AG09319 (cell line): ENCODE results near the gene ANXA5.
A peak's percentile ranks its signal among the peaks of the same experiment; 100 is the strongest.
"Not testable (repeated sequence)": the region's sequence is repeated elsewhere in the genome, so short reads cannot be mapped to it uniquely, and the experiment has no call there.

Experiments used
- DNase-seq: peaks from one replicate; pipeline ENCODE4 v3.0.0-alpha.2; 2010; ENCODE audit warnings: low read depth; ENCODE audit errors: extremely low read depth
- CTCF ChIP-seq: IDR thresholded peaks from 2 replicates; pipeline ENCODE4 v1.5.1; 2011; ENCODE audit warnings: low read depth, mild to moderate bottlenecking, inconsistent platforms, low read length, moderate library complexity

ANXA5 gene

GRCh38 chr4:121737846-121738554 lies 41.2 kb upstream of the ANXA5 start:
- DNase-seq, result no peak
- TF ChIP-seq CTCF, result no peak

DNA sequence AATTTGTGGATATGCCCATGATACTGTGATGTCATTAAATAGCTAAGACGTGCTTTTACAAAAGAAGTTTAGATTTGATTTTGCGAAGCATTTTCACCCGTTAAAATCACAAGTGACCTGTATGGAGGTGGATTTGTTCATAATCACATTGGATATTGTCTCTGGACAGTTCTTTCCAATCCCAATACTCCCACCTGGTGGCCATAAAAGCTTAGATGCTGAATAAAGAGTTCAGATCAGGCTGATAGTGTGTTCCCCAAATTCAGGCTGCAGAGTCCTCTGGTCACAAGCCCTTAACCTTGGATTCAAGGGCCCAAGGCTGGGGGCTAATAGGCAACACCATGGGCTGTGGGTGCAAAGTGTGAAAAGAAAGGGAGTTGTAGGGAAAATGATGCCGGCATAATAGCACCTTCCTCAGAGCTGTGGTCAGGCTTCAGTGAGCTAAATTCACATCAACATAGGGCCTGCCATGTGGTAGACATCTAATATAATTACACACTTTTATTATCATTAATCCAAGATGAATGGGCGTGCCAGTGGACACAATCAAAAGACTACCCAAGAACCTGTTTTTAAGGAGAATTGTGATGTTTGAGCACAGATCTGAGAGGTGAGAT lies 40.1 kb upstream of the ANXA5 start:
- DNase-seq, result no peak
- peak; percentile 65 for TF ChIP-seq CTCF

- no peak for TF ChIP-seq CTCF
- no peak for DNase-seq
Observed at GRCh38 chr4:121734571-121734970, 37.8 kb upstream of the ANXA5 start.

- no peak for TF ChIP-seq CTCF
- no peak for DNase-seq
Observed at GRCh38 chr4:121733942-121734341, 37.2 kb upstream of the ANXA5 start.

DNA sequence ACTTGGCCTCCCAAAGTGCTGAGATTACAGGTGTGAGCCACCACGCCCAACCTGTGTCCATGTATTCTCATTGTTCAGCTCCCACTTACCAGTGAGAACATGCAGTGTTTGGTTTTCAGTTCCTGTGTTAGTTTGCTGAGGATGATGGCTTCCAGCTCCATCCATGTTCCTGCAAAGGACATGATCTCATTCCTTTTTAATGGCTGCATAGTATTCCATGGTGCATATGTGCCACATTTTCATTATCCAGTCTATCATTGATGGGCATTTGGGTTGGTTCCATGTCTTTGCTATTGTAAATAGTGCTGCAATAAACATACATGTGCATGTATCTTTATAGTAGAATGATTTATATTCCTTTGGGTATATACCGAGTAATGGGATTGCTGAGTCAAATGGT lies 33.0 kb upstream of the ANXA5 start:
- DNase-seq, result not testable (repeated sequence)

DNA sequence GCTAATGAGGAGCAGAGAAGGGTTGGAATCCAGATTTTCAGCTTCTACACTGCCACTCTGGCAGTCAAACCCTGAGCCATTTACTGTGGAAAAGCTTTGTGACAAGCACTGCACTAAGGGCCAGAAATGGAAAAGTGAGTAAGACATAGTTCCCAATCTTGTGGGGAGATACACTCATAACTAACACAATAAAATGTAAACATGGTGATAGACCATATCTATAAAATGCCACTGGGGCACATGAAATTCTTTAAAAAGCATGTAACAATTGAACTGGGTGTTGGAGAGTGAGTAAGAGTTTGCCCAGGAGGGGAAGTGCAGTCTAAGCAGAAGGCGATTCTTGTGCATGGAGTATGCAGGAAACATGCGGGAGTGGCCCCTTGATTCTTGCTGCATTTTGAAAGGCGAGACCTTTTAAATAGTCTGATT lies 32.0 kb upstream of the ANXA5 start:
- no peak for DNase-seq
- TF ChIP-seq CTCF, result no peak

DNA sequence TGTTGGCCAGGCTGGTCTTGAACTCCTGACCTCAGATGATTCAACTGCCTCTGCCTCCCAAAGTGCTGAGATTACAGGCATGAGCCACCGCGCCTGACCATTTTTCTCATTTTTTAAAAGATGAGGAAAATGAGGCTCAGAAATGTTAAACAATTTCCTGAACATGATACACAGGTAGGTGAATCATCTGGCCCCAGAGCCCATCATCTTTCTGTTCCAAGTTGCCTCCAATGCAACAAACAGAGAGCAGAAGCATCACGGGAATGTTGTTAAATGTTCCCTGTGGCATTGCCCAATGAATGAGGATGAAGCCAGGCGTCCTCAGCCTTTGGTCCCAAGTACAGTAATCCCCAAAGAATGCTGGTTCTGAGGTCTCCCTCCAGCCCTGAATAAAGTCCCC lies 31.3 kb upstream of the ANXA5 start:
- peak; percentile 37 for DNase-seq
- TF ChIP-seq CTCF, result no peak
